WI38 (cell line): ENCODE data around the gene ZFPL1.

ENCODE experiments used
- H3K4me3 ChIP-seq: 2 replicates; pipeline ENCODE4 v1.5.1; 2011; ENCODE audit warnings: low read depth, mild to moderate bottlenecking, control low read depth, low read length
- TF ChIP-seq, protein P1 (sequence below): IDR thresholded peaks from 2 replicates; pipeline ENCODE4 v1.5.1; 2012; ENCODE audit warnings: low read depth, mild to moderate bottlenecking, control low read depth, low read length

The ZFPL1 gene

DNA sequence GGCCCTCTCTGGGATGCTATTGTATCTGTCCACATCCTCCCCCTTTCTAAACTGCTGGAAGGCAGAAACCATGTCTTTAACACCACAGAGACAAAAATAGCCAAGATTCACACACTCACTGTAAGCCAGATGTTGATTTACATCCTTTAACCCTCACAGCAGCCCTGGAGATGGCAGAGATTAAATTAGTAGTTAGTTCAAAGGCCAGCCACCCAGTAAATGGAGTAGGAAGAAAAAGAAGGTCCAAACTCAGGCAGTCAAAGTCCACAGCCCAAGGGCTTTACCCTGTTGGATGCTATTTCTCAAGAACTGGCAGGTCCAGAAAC is 35.6 kb downstream of the ZFPL1 start:
- TF ChIP-seq, protein P1, sequence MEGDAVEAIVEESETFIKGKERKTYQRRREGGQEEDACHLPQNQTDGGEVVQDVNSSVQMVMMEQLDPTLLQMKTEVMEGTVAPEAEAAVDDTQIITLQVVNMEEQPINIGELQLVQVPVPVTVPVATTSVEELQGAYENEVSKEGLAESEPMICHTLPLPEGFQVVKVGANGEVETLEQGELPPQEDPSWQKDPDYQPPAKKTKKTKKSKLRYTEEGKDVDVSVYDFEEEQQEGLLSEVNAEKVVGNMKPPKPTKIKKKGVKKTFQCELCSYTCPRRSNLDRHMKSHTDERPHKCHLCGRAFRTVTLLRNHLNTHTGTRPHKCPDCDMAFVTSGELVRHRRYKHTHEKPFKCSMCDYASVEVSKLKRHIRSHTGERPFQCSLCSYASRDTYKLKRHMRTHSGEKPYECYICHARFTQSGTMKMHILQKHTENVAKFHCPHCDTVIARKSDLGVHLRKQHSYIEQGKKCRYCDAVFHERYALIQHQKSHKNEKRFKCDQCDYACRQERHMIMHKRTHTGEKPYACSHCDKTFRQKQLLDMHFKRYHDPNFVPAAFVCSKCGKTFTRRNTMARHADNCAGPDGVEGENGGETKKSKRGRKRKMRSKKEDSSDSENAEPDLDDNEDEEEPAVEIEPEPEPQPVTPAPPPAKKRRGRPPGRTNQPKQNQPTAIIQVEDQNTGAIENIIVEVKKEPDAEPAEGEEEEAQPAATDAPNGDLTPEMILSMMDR: no peak
- no peak overlapping the region for H3K4me3 ChIP-seq

DNA sequence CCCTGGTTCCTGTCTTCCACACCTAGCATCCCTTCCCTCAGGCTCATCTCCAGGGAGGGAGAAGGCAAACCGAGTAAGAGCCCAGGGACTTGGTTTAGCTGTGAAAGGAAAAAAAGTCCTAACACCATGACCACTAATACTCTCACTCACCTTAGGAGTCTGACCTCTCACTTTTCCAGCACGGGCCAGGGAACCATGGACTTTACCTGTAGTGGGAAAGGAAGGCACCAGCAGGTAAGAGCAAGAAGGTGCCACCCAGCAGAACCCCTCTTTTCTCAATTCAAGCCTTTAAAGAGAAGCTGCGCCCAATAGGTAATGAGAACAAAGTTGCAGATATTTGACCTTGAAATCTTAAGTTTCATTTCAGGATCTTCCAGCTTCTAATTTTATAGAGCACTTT is 36.8 kb downstream of the ZFPL1 start:
- TF ChIP-seq, protein P1: no peak
- peak overlapping the region; percentile 79 for H3K4me3 ChIP-seq

DNA sequence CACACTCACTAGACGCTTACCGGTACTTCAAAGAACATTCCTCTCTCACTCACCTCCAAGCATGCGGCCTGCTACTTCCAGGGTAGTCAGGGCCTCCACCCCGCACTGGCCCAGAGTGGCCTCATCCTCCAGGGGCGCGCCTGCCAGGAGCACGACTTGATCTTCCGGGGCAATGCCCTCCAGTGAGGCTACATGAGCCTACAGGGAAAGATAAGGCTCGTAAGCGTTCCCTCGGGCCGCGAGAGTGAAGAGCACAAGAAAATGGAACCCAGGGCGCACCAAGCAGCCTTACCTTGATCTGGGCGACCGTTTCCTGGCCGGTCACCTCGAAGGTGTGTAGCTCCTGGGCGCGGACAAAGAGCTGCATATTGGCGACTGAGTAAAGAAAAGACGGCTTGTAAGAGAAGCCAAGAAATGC is 37.4 kb downstream of the ZFPL1 start:
- TF ChIP-seq, protein P1: no peak
- peak overlapping the region; percentile 79 for H3K4me3 ChIP-seq

DNA sequence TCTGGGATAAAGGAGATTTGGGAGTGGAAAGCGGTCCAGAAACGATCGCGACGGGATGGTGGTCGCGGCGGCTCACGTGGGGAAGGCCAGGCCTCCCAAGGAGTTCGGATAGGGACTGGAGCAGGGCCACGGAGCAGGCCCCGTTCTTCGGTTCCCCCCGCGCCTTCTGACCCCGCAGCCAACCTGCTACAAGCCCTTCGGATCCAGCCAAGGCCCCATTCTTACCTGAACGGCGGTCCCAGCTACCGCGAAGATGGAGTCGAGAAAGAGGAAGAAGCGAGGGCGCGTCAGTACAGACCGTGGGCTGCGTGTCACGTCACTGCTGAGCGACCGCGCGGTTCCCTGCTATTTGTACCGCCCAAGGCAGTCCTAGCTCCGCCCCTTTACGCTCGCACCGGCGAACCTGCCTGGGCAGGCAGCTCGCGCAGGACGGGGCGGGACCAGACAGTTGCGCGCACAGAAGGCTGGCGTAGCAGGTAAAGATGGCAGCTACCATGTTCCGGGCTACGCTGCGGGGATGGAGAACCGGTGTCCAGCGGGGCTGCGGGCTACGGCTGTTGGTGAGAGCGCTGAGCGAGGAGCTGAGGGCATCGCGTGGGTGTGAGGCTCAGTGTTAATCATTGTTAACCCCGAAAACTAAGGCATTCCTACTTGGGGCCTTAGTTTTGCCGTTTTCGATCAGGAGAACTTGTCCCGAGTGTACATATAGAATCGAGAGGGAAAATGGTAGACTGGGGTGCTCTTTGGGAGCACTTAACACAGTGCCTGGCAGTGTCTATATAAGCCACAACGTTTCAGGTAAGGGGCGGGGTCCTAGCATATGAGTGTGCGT is 38.1 kb downstream of the ZFPL1 start, which contains the start of the genes FAU and MRPL49:
Gene FAU, minus strand, starts transcription at position 270 of the 832 bp plus-strand sequence. CDS start 321 bp downstream, outside the sequence.
Gene MRPL49, plus strand, starts transcription at position 457 of the 832 bp plus-strand sequence. Its CDS starts 26 bp downstream, at position 483.
- TF ChIP-seq, protein P1: no peak
- H3K4me3 ChIP-seq: peak within 1 kb of the TSS; percentile 79

DNA sequence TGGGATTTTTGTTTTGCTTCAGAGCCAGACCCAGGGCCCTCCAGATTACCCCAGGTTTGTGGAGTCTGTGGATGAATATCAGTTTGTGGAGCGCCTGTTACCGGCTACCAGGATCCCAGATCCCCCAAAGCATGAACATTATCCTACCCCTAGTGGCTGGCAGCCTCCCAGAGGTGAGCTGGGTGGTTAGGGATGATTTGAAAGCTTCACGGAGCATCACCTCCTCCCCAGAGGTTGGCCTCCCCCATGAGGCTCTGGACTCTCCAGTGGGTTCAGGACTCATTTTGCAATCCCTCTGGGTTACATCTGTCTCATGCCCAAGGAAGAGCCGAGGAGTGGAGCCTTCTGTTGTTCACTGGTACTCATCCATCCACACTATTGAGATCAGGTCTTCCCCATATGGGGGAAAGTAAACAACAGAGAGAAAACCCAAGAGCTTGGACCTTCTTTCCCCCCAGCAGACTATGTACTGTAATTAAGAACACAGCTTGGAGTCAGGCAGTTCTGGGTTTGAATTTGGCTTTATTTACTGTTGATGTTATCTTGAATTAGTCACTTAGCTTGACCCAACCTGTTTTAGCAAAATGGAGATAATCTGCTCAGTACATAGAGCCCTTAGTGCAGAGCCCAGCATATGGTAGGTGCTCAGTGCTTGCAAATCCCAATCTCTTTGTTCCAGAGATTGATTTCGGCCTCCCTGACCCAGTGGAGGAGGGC is 40.6 kb downstream of the ZFPL1 start:
- TF ChIP-seq, protein P1: no peak

DNA sequence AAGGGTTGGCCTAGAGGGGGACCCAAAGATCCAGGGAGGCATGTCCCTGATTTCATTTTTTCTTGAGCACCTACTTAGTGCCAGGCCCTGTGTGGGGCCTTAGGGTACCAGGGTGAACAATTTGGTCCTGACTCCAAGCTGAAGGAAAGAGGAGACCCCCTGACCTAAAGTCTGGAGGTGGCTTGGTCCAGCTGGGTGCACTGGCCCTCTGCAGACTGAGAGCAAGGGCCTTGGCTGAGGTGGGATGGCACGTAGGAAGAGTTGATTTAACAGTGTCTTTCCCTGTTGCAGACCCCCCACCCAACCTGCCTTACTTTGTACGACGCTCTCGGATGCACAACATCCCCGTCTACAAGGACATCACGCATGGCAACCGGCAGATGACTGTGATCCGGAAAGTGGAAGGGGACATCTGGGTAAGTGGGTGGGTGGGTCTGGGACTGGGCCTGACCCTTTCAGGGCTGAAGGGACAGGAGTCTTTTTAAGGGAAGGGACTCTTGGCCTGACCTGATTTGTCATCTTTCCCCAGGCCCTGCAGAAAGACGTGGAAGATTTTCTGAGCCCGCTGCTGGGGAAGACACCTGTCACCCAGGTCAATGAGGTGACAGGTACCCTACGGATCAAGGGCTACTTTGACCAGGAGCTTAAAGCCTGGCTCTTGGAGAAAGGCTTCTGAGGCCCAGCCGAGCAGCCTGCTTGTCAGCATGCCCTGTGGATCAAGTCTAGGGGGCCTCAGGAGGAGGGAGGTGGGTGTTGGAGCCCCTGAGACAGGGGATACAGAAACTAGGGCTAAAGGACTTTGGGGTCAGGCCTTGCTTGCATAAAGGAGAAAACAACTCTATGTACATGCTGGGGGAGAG is 41.4 kb downstream of the ZFPL1 start:
- TF ChIP-seq, protein P1: no peak
- H3K4me3 ChIP-seq: no peak overlapping the region

More for the DNA sequence above, 40.6 kb downstream of the ZFPL1 start:
- H3K4me3 ChIP-seq: no peak overlapping the region
